Rectal smooth muscle tissue (tissue), 1 donor: Measurements from ENCODE around the gene RGSL1.

ENCODE experiments used
- H3K27ac ChIP-seq: one replicate; pipeline ENCODE4 v1.7.0; 2013; ENCODE audit warnings: low read depth, low read length, inconsistent platforms
- H3K27me3 ChIP-seq: one replicate; pipeline ENCODE4 v1.7.0; 2013; ENCODE audit warnings: low read length; ENCODE audit not compliant: control insufficient read depth, insufficient read depth
- H3K36me3 ChIP-seq: one replicate; pipeline ENCODE4 v1.7.0; 2013; ENCODE audit warnings: low read length; ENCODE audit not compliant: control insufficient read depth, insufficient read depth
- H3K4me1 ChIP-seq: one replicate; pipeline ENCODE4 v1.7.0; 2013; ENCODE audit warnings: low read length; ENCODE audit not compliant: control insufficient read depth, insufficient read depth
- H3K4me3 ChIP-seq: one replicate; pipeline ENCODE4 v1.7.0; 2013; ENCODE audit warnings: low read length
- H3K9ac ChIP-seq: one replicate; pipeline ENCODE4 v1.7.0; 2013; ENCODE audit warnings: low read length

RGSL1 gene

DNA sequence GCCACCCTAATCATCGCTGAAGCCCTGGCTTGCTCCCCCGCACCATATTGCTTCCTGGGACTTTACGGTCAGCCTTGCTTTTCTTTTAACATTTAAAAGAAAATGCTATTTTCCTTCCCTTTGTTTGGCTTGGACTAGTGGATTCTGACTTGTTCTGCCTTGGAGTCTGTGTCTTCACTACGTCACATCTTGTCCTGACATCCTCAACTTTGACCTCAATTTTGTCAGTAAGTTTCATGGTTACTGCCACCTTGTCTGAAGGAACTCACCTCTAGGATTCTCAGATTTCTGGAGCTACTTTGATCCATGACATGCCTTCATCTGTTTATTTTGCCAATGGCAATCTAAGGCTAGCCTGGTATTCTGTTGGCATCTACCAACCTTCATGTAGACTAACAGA, 134.8 kb downstream of the RGSL1 start:
- Histone ChIP-seq H3K27ac (no peak overlapping the region), H3K4me3 (no peak overlapping the region), H3K36me3 (peaks cover under 1% of the 10 kb centered on the region), H3K27me3 (no peaks in the 10 kb centered on the region), H3K4me1 (peaks cover 2% of the 10 kb centered on the region), H3K9ac (no peak overlapping the region)

DNA sequence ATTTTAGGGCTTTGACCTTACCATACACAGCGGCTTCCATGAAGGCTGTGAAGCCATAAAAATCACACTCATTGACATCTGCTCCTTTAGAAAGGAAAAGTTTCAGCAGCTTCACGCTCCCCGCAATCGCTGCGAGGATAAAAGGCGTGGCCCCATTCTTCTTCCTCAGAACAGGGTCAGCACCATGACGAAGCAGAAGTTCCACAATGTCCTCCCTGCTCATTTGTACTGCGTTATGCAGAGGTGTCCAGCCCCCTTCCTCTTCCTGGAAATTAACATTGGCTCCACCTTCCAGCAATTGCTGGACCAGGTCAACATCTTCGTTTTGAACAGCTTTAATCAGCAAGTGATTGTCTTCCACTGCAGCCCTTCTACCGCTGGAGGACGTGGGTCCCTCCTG, 136.4 kb downstream of the RGSL1 start:
- H3K27ac ChIP-seq = no peak overlapping the region
- no peak overlapping the region for H3K4me3 ChIP-seq
- no peaks in the 10 kb centered on the region for H3K27me3 ChIP-seq
- no peak overlapping the region for H3K9ac ChIP-seq
- peaks cover 2% of the 10 kb centered on the region for H3K4me1 ChIP-seq
- H3K36me3 ChIP-seq = no peaks in the 10 kb centered on the region

GRCh38 chr1:182587093-182587492, 137.1 kb downstream of the RGSL1 start:
- Histone ChIP-seq H3K27me3 (peaks cover 2% of the 10 kb centered on the region), H3K4me1 (peaks cover 2% of the 10 kb centered on the region), H3K36me3 (no peaks in the 10 kb centered on the region), H3K4me3 (no peak overlapping the region), H3K27ac (no peak overlapping the region), H3K9ac (no peak overlapping the region)

DNA sequence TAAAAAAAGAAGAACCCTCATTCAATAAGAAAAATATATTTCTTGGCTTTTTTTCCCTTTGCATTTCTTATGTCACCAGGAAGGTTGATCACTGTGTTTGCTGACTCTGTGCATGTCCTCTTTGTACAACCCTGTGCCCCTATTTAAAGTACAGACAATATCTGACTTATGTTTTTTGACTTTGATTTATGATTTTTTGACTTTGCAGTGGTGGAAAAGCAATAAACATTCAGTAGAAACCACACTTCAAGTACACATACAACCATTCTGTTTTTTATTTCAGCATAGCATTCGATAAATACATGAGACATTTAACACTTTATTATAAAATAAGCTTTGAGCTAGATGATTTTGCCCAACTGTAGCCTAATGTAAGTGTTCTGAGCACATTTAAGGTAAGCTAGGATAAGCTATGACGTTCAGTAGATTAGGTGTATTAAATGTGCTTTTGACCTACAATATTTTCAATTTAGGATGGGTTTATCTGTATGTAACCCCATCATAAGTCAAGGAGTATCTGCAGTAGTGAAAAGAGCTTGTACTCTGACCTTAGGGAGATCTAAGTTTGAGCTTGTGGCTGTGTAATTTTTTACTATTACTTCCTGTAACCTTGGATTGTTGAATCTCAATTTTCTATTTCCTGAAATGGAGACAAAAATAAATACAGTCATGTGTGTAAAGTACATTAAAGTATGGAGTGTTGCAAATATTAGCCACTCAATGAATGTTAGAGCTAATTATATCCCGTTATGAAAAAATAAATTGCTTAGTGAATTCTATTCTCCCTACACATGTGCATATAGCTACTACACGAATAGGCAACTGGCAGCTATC, 137.9 kb downstream of the RGSL1 start:
- H3K36me3 ChIP-seq = no peaks in the 10 kb centered on the region
- peaks cover 2% of the 10 kb centered on the region for H3K4me1 ChIP-seq
- H3K9ac ChIP-seq = no peak overlapping the region
- peak overlapping the region; percentile 92 for H3K27ac ChIP-seq
- H3K27me3 ChIP-seq = peaks cover 2% of the 10 kb centered on the region
- peak overlapping the region; percentile 91 for H3K4me3 ChIP-seq

DNA sequence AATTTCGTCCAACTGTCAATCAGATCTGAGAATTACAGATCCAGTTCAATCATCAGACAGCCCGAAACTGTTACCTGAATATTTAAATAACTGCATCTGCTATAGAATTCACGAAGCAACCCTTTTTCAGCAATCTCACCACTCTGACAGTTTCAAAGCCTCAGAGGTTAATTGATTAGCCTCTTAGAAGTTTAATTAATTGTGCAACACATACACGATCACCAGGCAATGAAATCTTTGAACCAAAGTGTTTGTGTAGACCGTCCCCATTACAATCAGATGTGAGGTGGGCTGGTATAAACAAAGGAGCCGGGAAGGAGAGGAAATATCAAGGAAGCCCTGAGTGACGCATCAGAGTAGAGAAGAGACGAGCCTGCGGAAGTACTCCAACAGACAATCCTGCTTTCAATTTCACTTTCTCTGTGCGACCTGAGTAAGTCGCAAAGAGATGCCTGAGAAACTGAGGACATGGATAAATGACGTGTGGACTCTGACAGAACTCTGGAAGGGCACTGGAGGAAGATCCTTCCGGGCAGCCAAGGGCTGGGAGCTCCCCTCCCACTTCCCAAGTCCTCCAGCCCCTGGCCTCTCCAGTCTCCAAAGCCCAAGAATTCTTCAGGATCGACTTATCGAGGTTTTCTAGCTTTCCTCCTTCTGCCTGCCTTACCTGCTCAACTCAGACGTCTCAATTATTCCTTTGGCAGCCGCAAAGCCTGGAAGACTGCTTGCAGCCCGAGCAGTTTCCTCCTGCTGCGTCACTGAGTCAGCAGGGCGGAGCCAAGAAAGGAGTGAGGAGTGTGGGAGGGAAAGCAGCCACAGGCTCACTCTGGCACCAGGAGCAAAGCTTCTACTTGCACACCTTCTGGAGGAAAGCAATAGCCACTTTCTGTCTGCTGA, 138.8 kb downstream of the RGSL1 start, which contains the start of gene RNASEL:
TSS of gene RNASEL (minus strand) at position 757 of the 897 bp plus-strand sequence. CDS start 2,450 bp downstream, outside the sequence.
- H3K36me3 ChIP-seq = no peaks in the 10 kb centered on the region
- H3K4me1 ChIP-seq = peaks cover 2% of the 10 kb centered on the region
- peak within 1 kb of the TSS; percentile 91 for H3K4me3 ChIP-seq
- H3K9ac ChIP-seq = peak within 1 kb of the TSS; percentile 94
- peak within 1 kb of the TSS; percentile 92 for H3K27ac ChIP-seq
- peaks cover 2% of the 10 kb centered on the region for H3K27me3 ChIP-seq

DNA sequence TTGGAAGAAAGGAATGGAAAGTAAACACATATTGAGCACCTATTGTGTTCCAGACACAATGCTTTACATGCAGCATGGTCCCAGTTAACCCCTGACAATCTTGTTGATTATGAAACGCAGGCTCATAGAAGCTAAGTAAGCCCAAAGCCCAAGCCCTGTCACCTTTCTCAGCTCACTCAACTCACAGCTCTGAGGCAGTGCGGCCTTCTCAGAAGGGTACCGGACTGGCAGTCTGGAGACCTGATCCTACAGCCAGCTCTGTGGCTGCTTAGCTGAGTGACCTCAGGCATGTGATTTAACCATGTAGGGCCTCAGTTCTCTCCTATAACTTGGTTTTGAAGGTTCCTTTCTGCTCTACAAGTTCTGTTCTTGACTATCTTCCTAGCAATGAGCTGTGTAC, 139.6 kb downstream of the RGSL1 start:
- Histone ChIP-seq H3K4me1 (peaks cover 2% of the 10 kb centered on the region), H3K4me3 (peak overlapping the region; percentile 91), H3K27me3 (peaks cover 2% of the 10 kb centered on the region), H3K36me3 (no peaks in the 10 kb centered on the region), H3K9ac (peak overlapping the region; percentile 94), H3K27ac (peak overlapping the region; percentile 92)

GRCh38 chr1:182589931-182590330, 140.0 kb downstream of the RGSL1 start:
- Histone ChIP-seq H3K27ac (no peak overlapping the region), H3K9ac (no peak overlapping the region), H3K36me3 (no peaks in the 10 kb centered on the region), H3K4me1 (peaks cover 2% of the 10 kb centered on the region), H3K27me3 (peaks cover 2% of the 10 kb centered on the region), H3K4me3 (no peak overlapping the region)

GRCh38 chr1:182595641-182596240, 145.8 kb downstream of the RGSL1 start:
- H3K4me3 ChIP-seq = no peak overlapping the region
- H3K27ac ChIP-seq = no peak overlapping the region

GRCh38 chr1:182596934-182597333, 147.0 kb downstream of the RGSL1 start:
- Histone ChIP-seq H3K4me1 (no peaks in the 10 kb centered on the region), H3K4me3 (no peak overlapping the region), H3K36me3 (peaks cover 2% of the 10 kb centered on the region), H3K27ac (no peak overlapping the region), H3K9ac (no peak overlapping the region), H3K27me3 (peaks cover 1% of the 10 kb centered on the region)

More at GRCh38 chr1:182595641-182596240, 145.8 kb downstream of the RGSL1 start:
- H3K27me3 ChIP-seq = peaks cover 2% of the 10 kb centered on the region
- H3K36me3 ChIP-seq = no peaks in the 10 kb centered on the region
- H3K4me1 ChIP-seq = no peaks in the 10 kb centered on the region
- H3K9ac ChIP-seq = no peak overlapping the region

- Histone ChIP-seq H3K27ac (no peak overlapping the region), H3K9ac (no peak overlapping the region), H3K36me3 (peaks cover 2% of the 10 kb centered on the region), H3K4me1 (no peaks in the 10 kb centered on the region), H3K4me3 (no peak overlapping the region), H3K27me3 (no peaks in the 10 kb centered on the region)
Measured at GRCh38 chr1:182598296-182598695, 148.3 kb downstream of the RGSL1 start.

DNA sequence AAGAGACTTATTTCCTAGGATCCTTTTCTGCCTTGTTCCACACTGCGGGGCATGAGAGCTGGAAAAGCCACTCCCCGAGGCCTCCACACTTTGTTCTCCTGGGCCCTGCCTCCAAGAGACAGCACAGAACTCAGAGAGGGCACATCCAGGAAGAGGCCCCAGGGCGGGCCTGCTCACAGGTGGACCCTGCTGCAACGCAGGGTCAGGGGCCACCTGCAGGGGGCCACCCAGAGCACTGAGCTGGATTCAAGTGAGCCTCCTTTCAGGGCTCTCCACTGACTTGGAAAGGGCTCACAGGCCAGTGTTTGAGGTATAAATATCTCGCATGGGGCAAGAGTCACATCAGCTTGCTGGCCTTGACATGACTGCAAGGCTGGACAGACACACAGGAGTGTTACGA, 149.4 kb downstream of the RGSL1 start:
- Histone ChIP-seq H3K27me3 (no peaks in the 10 kb centered on the region), H3K9ac (no peak overlapping the region), H3K27ac (no peak overlapping the region), H3K4me3 (no peak overlapping the region), H3K4me1 (no peaks in the 10 kb centered on the region), H3K36me3 (peaks cover 2% of the 10 kb centered on the region)
